Neuronal stem cell (in vitro differentiated cells): ENCODE measurements around the gene ADORA2A.

ENCODE experiments used
- DNase-seq: peaks from one replicate; pipeline ENCODE4 v3.0.0-alpha.2; 2013; ENCODE audit warnings: low spot score
- H2AFZ ChIP-seq: one replicate; pipeline ENCODE4 v1.6.1; 2013; ENCODE audit warnings: mild to moderate bottlenecking, low read length, inconsistent platforms
- H2AK5ac ChIP-seq: 2 replicates; pipeline ENCODE4 v1.6.1; 2013; ENCODE audit warnings: low read depth, mild to moderate bottlenecking, inconsistent platforms, low read length, moderate library complexity, mixed read lengths
- H2BK120ac ChIP-seq: 2 replicates; pipeline ENCODE4 v1.6.1; 2013; ENCODE audit warnings: low read depth, mild to moderate bottlenecking, inconsistent platforms, low read length, moderate library complexity, mixed read lengths
- H2BK12ac ChIP-seq: one replicate; pipeline ENCODE4 v1.6.1; 2013; ENCODE audit warnings: low read length, inconsistent platforms
- H2BK15ac ChIP-seq: 2 replicates; pipeline ENCODE4 v1.6.1; 2013; ENCODE audit warnings: mild to moderate bottlenecking, low read length, inconsistent platforms, mixed read lengths
- H2BK5ac ChIP-seq: one replicate; pipeline ENCODE4 v1.6.1; 2013; ENCODE audit warnings: inconsistent platforms, mild to moderate bottlenecking, low read length, moderate library complexity
- H3K14ac ChIP-seq: one replicate; pipeline ENCODE4 v1.6.1; 2013; ENCODE audit warnings: low read length, inconsistent platforms
- H3K18ac ChIP-seq: 2 replicates; pipeline ENCODE4 v1.6.1; 2013; ENCODE audit warnings: low read length, inconsistent platforms
- H3K23ac ChIP-seq: 2 replicates; pipeline ENCODE4 v1.6.1; 2013; ENCODE audit warnings: low read depth, mild to moderate bottlenecking, mixed read lengths, low read length, inconsistent platforms; ENCODE audit not compliant: poor library complexity
- H3K27ac ChIP-seq: replicated peaks from 3 replicates; pipeline ENCODE4 v1.5.1; 2013; ENCODE audit warnings: low read length, inconsistent platforms
- H3K27me3 ChIP-seq, 3 experiments: 2 replicates each; pipeline ENCODE4 v1.6.1; 2013; ENCODE audit warnings: low read length in 3 of 3, mild to moderate bottlenecking in 2 of 3, inconsistent platforms in 1 of 3, low read depth in 1 of 3, mixed read lengths in 1 of 3, moderate library complexity in 1 of 3; ENCODE audit not compliant: control insufficient read depth in 3 of 3, insufficient read depth in 3 of 3
- H3K36me3 ChIP-seq, 2 donors: replicated peaks in 1 of 2; 2 replicates each; pipeline ENCODE4 v1.6.1; 2013; ENCODE audit warnings: low read length in 2 of 2; ENCODE audit not compliant: control insufficient read depth in 2 of 2, insufficient read depth in 2 of 2
- H3K4ac ChIP-seq: 2 replicates; pipeline ENCODE4 v1.6.1; 2013; ENCODE audit warnings: inconsistent platforms, mild to moderate bottlenecking, low read length, moderate library complexity
- H3K4me1 ChIP-seq, 2 donors: 1 replicate in 1 of 2; 2 replicates in 1 of 2; pipeline ENCODE4 v1.6.1; 2013; ENCODE audit warnings: low read length in 2 of 2, low read depth in 1 of 2; ENCODE audit not compliant: control insufficient read depth in 2 of 2, insufficient read depth in 1 of 2
- H3K4me2 ChIP-seq: one replicate; pipeline ENCODE4 v1.6.1; 2013; ENCODE audit warnings: mild to moderate bottlenecking, low read length, inconsistent platforms; ENCODE audit not compliant: insufficient read depth, poor library complexity, severe bottlenecking
- H3K4me3 ChIP-seq, 2 donors: 2 replicates each; pipeline ENCODE4 v1.5.1; 2013; ENCODE audit warnings: low read length in 2 of 2, mild to moderate bottlenecking in 2 of 2, inconsistent platforms in 1 of 2, moderate library complexity in 1 of 2
- H3K79me1 ChIP-seq: one replicate; pipeline ENCODE4 v1.6.1; 2013; ENCODE audit warnings: low read depth, mild to moderate bottlenecking, inconsistent platforms, low read length, moderate library complexity
- H3K9ac ChIP-seq: one replicate; pipeline ENCODE4 v1.6.1; 2013; ENCODE audit warnings: mild to moderate bottlenecking, low read depth, low read length, inconsistent platforms; ENCODE audit not compliant: poor library complexity
- H3K9me3 ChIP-seq, 2 donors: replicated peaks in 1 of 2; 2 replicates each; pipeline versions ENCODE3 to v1.6.1; 2013; ENCODE audit warnings: low read length in 2 of 2, mild to moderate bottlenecking in 2 of 2, inconsistent platforms in 1 of 2, low read depth in 1 of 2, mixed read lengths in 1 of 2, moderate library complexity in 1 of 2; ENCODE audit not compliant: control insufficient read depth in 2 of 2, insufficient read depth in 1 of 2
- H4K8ac ChIP-seq: one replicate; pipeline ENCODE4 v1.6.1; 2013; ENCODE audit warnings: low read depth, mild to moderate bottlenecking, inconsistent platforms, low read length, moderate library complexity
- H4K91ac ChIP-seq: one replicate; pipeline ENCODE4 v1.6.1; 2013; ENCODE audit warnings: low read length, low read depth, mild to moderate bottlenecking, inconsistent platforms; ENCODE audit not compliant: poor library complexity
- WGBS, 2 donors: extraction: QIAGEN DNeasy Blood & Tissue Kit; methylation state at CpG; one replicate each; pipeline ENCODE4 v1.1.7; 2013; ENCODE audit warnings: missing lambda C conversion rate in 2 of 2, mixed read lengths in 1 of 2; ENCODE audit not compliant: insufficient read length in 2 of 2, insufficient replicate concordance in 1 of 2; ENCODE audit errors: extremely low coverage in 2 of 2; 5-methylcytosine and 5-hydroxymethylcytosine counted together

The ADORA2A gene

GRCh38 chr22:24390156-24390555 lies 37.2 kb upstream of the ADORA2A start:
- DNase-seq, result no peak
- no CpG with 5 or more reads among the region's 2 CpGs for WGBS, 2 donors
- Histone ChIP-seq H3K36me3 (peaks cover 3 to 64% of the 10 kb centered on the region in 2 donors), H4K91ac (no peak overlapping the region), H3K9ac (no peak overlapping the region), H3K4me1 (no peaks in the 10 kb centered on the region), H3K14ac (no peak overlapping the region), H3K4me2 (no peak overlapping the region), H3K79me1 (peaks cover 2% of the 10 kb centered on the region), H2AK5ac (no peak overlapping the region), H2BK5ac (no peak overlapping the region), H2BK15ac (no peak overlapping the region), H3K27me3 (no peaks in the 10 kb centered on the region), H2AFZ (no peak overlapping the region), H2BK120ac (no peak overlapping the region), H3K9me3 (no peaks in the 10 kb centered on the region), H3K4me3 (no peak overlapping the region), H3K23ac (no peak overlapping the region), H3K27ac (no peak overlapping the region), H3K4ac (no peak overlapping the region), H2BK12ac (no peak overlapping the region), H4K8ac (no peak overlapping the region), H3K18ac (no peak overlapping the region)

GRCh38 chr22:24390576-24390975 lies 36.8 kb upstream of the ADORA2A start:
- Histone ChIP-seq H3K27me3 (no peaks in the 10 kb centered on the region), H3K4me1 (no peaks in the 10 kb centered on the region), H2BK12ac (no peak overlapping the region), H3K4ac (no peak overlapping the region), H3K14ac (no peak overlapping the region), H3K4me2 (no peak overlapping the region), H4K8ac (no peak overlapping the region), H2AFZ (no peak overlapping the region), H3K9ac (no peak overlapping the region), H3K18ac (no peak overlapping the region), H3K36me3 (peaks cover 5 to 64% of the 10 kb centered on the region in 2 donors), H3K4me3 (no peak overlapping the region), H3K23ac (no peak overlapping the region), H3K79me1 (peaks cover 2% of the 10 kb centered on the region), H2AK5ac (no peak overlapping the region), H3K9me3 (no peaks in the 10 kb centered on the region), H4K91ac (no peak overlapping the region), H3K27ac (no peak overlapping the region), H2BK5ac (no peak overlapping the region), H2BK15ac (no peak overlapping the region), H2BK120ac (no peak overlapping the region)
- DNase-seq, result no peak
- WGBS, 2 donors, result no CpG with 5 or more reads among the region's 7 CpGs

- Histone ChIP-seq H3K4me3 (no peak overlapping the region), H3K27ac (no peak overlapping the region)
- WGBS, 2 donors, result no CpG with 5 or more reads among the region's 3 CpGs
Observed at GRCh38 chr22:24391836-24392217, 35.6 kb upstream of the ADORA2A start.

GRCh38 chr22:24392218-24392931 lies 35.0 kb upstream of the ADORA2A start:
- peaks cover 7 to 68% of the 10 kb centered on the region in 2 donors for H3K36me3 ChIP-seq

More at GRCh38 chr22:24391836-24392217, 35.6 kb upstream of the ADORA2A start:
- H3K9ac ChIP-seq, result no peak overlapping the region
- no peaks in the 10 kb centered on the region for H3K27me3 ChIP-seq
- H3K36me3 ChIP-seq, result peaks cover 7 to 68% of the 10 kb centered on the region in 2 donors
- H2BK15ac ChIP-seq, result no peak overlapping the region
- H2AK5ac ChIP-seq, result no peak overlapping the region
- peaks cover 2% of the 10 kb centered on the region for H3K79me1 ChIP-seq
- no peak overlapping the region for H2AFZ ChIP-seq
- no peaks in the 10 kb centered on the region for H3K4me1 ChIP-seq
- H3K9me3 ChIP-seq, result no peaks in the 10 kb centered on the region
- H3K18ac ChIP-seq, result no peak overlapping the region
- no peak overlapping the region for H4K8ac ChIP-seq
- DNase-seq, result no peak
- no peak overlapping the region for H2BK5ac ChIP-seq
- H3K4ac ChIP-seq, result no peak overlapping the region
- no peak overlapping the region for H3K4me2 ChIP-seq
- no peak overlapping the region for H3K23ac ChIP-seq
- no peak overlapping the region for H2BK120ac ChIP-seq
- H2BK12ac ChIP-seq, result no peak overlapping the region
- no peak overlapping the region for H3K14ac ChIP-seq
- no peak overlapping the region for H4K91ac ChIP-seq

More at GRCh38 chr22:24392218-24392931, 35.0 kb upstream of the ADORA2A start:
- H2AFZ ChIP-seq, result no peak overlapping the region
- no peak overlapping the region for H2AK5ac ChIP-seq
- H4K8ac ChIP-seq, result no peak overlapping the region
- WGBS, 2 donors, result no CpG with 5 or more reads among the region's 4 CpGs
- H3K27ac ChIP-seq, result no peak overlapping the region
- H3K4me2 ChIP-seq, result no peak overlapping the region
- H2BK120ac ChIP-seq, result no peak overlapping the region
- no peak overlapping the region for H3K23ac ChIP-seq
- H3K4me3 ChIP-seq, result no peak overlapping the region
- no peak overlapping the region for H2BK15ac ChIP-seq
- H4K91ac ChIP-seq, result no peak overlapping the region
- DNase-seq, result no peak
- no peaks in the 10 kb centered on the region for H3K9me3 ChIP-seq
- no peak overlapping the region for H3K4ac ChIP-seq
- H2BK5ac ChIP-seq, result no peak overlapping the region
- no peaks in the 10 kb centered on the region for H3K27me3 ChIP-seq
- H3K4me1 ChIP-seq, result no peaks in the 10 kb centered on the region
- H3K14ac ChIP-seq, result no peak overlapping the region
- no peak overlapping the region for H2BK12ac ChIP-seq
- no peak overlapping the region for H3K18ac ChIP-seq
- H3K9ac ChIP-seq, result no peak overlapping the region
- H3K79me1 ChIP-seq, result peaks cover 2% of the 10 kb centered on the region
